GM19463 (cell line): ENCODE results near the gene CA12.

ENCODE experiments used
- ATAC-seq: cut with Tn5 transposase; IDR thresholded peaks from one replicate; pipeline ENCODE4 v1.9.1; 2021; ENCODE audit warnings: mild to moderate bottlenecking, moderate library complexity; ENCODE audit not compliant: unreplicated experiment

CA12 gene

GRCh38 chr15:63402498-63403253 is 21.0 kb upstream of the CA12 start:
- ATAC-seq = no peak

- no peak for ATAC-seq
These were observed 20.3 kb upstream of the CA12 start for GRCh38 chr15:63401714-63402497.

DNA sequence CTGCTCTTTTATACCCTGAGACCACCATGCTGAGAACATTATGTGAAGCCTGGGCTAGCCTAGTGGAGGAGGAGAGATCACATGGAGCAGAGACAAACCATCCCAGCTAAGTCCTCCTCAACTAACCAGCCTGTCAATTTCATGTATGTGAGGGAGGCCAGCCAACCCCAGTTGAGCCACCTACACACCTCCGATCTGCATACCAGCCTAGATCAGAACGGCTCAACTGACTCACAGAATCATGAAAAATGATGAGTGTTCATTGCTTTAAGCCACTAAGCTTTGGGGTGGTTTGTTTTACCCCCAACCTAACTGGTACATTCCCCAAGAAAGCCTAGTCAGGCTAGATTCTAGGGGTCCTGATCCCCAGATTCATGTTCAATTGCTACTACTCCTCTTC is 19.4 kb upstream of the CA12 start:
- no peak for ATAC-seq

DNA sequence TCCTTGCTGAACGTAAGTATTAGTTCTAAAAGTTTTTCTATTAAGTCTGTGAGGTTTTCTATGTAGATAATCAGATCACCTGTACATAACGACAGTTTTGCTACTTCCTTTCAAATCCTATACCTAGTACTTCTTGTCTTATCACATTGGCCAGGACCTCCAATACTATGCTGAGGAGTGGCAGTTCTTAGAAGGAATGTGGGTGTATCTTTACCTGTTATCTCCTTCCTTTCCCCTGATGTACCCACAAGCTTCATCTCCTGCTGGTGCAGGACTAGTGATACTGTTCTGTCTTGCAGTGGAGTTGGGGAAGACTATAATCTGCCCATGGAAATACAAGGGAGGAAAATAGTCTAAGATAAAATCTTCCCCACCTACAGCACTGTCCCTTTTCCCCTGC is 16.8 kb upstream of the CA12 start:
- no peak for ATAC-seq

DNA sequence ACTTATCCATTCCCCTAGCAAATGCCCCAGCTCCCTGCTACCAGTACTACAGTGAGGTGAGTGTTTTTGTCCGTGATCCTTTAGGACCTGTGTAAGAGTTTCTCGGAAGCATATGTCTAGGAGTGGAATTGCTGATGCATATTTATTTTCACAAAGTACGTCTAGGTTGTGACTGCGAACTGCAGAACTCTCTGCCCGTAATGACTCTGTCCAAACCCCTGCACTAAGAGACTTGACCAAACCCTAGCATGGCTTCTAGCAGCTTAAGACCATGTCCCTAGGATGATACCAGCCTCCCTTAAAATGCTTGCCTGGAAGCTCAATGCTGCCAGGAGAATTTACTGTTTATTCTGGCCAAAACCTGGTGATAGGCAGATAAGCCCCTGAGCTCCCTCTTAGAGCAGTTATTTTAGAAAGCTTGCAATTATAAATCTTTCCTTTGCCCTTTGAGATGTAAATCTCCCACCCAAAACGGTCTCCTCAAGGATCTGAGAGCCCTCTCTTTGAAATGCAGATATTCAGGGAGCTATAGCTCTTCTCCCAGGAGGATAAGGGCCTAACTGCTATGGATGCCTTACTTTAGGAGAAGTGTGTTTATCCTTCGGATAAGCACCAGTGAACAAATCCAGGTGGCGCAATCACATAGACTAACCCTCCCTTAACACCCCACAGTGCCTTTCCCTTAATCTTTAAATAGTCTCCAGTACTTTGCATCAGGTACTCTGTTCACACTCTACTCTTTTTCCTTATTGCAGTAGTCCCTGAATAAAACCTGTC is 14.7 kb upstream of the CA12 start:
- no peak for ATAC-seq

- ATAC-seq = no peak
These were observed 14.1 kb upstream of the CA12 start for GRCh38 chr15:63395730-63396151.

DNA sequence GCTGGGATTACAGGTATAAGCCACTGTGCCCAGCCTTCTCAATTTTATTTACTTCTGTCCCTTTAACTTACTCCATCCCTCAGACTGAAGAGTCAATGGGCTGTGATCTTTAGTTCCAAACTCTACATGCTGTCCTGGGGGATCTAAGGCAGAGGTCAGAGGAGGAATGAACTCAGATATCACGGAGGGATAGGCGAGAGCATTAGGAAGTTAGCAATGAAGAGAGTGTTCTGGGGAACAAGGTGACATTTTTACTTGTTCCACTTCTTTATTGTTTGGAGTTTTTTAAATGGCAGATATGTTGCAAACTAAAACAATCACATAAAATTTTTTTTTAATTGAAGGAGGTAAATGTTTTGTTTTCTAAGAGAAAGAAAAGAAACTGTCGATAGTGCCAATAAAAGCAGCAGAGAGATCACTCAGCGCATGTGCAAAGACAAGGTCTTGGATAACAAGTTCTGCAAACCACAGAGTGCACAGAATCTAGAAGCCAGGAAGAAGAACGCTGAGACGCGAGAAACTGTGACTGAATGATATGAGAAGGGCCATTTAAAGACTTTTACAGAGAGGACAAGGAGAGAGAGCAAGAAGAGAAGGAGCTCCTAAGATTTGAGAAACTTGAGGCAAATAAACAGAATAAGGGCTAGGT is 10.8 kb upstream of the CA12 start:
- no peak for ATAC-seq

GRCh38 chr15:63391669-63392360 is 10.2 kb upstream of the CA12 start:
- no peak for ATAC-seq

- ATAC-seq = no peak
These were observed 9.0 kb upstream of the CA12 start for GRCh38 chr15:63390689-63391088.

- no peak for ATAC-seq
These were observed 8.4 kb upstream of the CA12 start for GRCh38 chr15:63389902-63390670.

DNA sequence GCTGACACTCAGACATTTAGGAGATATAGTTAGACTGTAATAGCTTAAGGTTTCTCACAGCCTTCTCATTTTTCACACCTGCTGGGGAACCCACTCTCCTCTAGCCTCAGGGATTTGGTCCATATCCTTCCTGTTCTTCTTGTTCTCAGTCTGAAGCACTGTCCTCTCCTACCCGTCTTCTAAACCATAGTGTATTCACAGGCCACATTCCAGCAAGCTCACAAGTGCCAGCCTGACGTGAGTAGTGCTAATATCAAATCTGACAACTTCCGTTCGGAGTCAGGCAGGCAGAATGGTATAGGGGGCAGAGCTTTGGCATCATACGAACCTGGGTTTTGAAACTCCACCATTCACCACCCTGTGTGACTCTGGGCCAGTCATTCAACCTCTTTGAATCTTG is 6.9 kb upstream of the CA12 start:
- ATAC-seq = no peak

DNA sequence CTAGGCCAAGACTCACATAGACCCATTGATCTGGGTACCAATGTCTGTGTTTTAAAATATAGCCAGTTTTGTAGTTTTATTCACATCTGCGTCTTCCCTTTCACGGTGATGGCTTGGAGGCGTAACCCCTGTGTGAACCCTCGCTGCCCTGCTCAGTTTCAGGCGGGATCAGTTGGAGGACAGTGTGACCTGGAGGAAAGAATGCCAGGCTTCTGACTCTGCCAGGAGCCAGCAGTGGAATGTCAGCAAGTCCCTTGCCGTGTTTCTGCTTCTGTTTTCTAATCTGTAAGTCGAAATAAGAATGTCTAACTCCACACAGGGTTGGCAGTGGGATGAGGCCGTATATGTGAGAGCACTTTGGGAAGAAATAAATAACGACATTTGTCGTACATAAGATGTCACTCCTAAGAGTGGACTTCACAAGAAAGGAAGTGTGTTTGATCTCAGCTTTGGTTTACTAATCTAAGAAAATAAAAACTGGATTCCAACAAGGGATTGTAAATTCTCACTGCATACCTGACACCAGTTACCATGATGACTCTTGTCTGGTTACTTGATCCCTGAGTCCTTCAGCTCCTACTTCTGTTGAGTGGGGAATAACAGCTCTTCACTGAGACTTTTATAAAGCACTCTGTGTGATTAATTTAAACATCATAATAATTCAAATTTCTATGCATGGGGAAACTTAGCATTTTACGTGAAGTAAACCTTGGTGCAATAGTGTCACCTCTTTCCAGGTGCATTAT is 6.3 kb upstream of the CA12 start:
- no peak for ATAC-seq

DNA sequence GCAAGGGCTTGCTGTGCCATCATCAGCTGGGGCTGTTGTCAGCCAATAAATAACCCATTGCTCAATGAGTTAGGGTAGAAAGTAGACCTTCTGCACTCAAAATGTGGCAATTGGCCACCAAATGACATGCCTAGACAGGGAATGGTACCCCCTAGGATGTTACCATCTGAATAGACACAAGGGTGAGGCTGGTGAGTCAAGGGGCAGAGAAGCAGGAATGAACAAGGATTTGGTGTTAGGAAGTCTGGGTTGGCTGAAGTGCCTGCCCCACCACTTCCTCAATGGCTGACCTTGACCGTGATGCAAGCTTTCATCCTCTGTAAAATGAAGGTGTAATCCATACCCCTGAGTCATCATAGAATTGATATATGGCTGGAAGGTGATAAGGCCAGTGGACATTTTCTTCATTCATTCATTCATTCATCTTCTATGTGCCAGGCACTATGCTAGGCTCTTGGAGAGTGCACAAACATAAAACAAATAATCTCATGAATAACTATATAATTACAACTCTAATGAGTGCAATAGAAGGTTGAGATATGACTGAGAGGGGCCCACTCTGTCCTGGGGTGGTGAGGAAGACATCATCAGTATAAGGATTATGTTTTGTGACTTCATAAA is 4.4 kb upstream of the CA12 start:
- no peak for ATAC-seq

- ATAC-seq = no peak
These were observed 3.3 kb upstream of the CA12 start for GRCh38 chr15:63384906-63385305.

- ATAC-seq = no peak
These were observed 1.5 kb upstream of the CA12 start for GRCh38 chr15:63382966-63383710.

DNA sequence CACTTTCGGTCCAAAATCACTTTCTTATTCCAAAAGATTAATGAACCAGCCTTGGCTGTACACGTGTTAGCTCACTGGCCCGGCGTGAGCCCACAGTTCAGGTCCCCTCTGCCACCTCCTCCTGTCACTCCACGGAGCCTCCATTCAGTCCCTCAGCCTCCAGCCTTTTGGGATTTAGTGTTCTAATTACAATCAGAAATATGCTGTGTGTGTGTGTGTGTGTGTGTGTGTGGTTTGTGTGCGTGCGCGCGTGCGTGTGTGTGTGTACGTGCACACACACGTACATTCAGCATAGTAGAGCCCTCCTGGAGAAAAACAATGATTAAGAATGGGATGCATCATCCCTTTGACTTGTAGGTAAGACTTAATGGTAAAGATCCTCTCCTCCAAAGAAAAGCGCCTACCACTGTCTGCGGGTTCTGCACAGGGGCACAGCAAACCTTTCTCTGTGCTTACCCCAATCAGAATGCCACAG is 801 bp downstream of the CA12 start:
- no peak for ATAC-seq

DNA sequence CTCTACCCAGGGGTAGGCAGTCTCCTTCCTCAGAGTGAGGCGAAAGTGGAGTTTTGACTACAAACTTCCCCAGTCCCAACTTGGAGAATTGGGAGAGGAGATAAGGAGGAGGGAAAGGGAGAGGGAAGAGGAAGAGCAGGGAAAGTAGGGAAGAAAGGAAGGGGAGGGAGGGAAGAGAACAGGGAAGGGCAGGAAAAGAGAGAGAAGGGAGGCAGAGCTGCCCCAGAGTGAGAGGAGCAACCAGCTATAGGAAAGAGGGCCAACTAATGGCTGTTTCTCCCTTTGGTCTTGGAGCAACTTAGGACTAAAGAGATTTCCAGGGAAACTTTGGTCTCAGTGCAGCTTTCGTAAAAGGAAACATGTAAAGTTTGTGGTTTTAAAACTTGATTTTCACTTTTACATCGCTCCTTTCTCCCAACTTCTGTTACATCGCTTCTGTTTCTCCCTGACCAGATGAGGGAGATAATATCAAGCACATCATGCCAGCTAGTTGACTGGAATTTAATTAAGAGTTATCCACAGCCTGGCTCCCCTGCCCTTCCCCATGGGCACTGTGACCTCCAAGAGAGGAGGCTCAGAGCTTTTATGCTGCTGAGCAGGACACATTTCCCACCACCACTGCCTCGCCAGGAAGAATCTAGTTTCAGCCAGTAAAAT is 1.4 kb downstream of the CA12 start:
- no peak for ATAC-seq
